Large intestine (tissue), 3 donors: Measurements from ENCODE around the gene HNRNPUL1. TPM values are rescaled to one million over a fixed set of nuclear protein-coding genes. Genes with fewer than 3 reads are reported as not detected.

Source experiments
- DNase-seq, 2 donors: peaks; one replicate each; pipeline versions ENCODE4 v3.0.0 to v3.0.0-alpha.2; 2013
- H3K27ac ChIP-seq: one replicate; pipeline ENCODE4 v1.5.1; 2013; ENCODE audit warnings: low read length
- H3K27me3 ChIP-seq: 2 replicates; pipeline ENCODE4 v1.6.1; 2013; ENCODE audit warnings: low read length; ENCODE audit not compliant: control insufficient read depth, insufficient read depth
- H3K36me3 ChIP-seq: 2 replicates; pipeline ENCODE4 v1.6.1; 2013; ENCODE audit warnings: low read length; ENCODE audit not compliant: control insufficient read depth, insufficient read depth
- H3K4me1 ChIP-seq: one replicate; pipeline ENCODE4 v1.6.1; 2013; ENCODE audit warnings: low read length; ENCODE audit not compliant: control insufficient read depth, insufficient read depth
- H3K4me3 ChIP-seq: one replicate; pipeline ENCODE4 v1.5.1; 2013; ENCODE audit warnings: low read length
- H3K9me3 ChIP-seq: one replicate; pipeline ENCODE4 v1.6.1; 2013; ENCODE audit warnings: mild to moderate bottlenecking, low read depth, low read length, moderate library complexity; ENCODE audit not compliant: control insufficient read depth
- WGBS: methylation state at CpG from one replicate; pipeline ENCODE4 v1.1.5; 2013; ENCODE audit warnings: low lambda C conversion rate; ENCODE audit not compliant: insufficient coverage; 5-methylcytosine and 5-hydroxymethylcytosine counted together
- polyA plus RNA-seq: library from polyadenylated mRNA; unstranded; fragments of 120-200 nt; gene quantifications from one replicate; pipeline ENCODE4 v1.2.1, GENCODE V29; 2013

The HNRNPUL1 gene
- polyA plus RNA-seq, 1 donor = 142 TPM

DNA sequence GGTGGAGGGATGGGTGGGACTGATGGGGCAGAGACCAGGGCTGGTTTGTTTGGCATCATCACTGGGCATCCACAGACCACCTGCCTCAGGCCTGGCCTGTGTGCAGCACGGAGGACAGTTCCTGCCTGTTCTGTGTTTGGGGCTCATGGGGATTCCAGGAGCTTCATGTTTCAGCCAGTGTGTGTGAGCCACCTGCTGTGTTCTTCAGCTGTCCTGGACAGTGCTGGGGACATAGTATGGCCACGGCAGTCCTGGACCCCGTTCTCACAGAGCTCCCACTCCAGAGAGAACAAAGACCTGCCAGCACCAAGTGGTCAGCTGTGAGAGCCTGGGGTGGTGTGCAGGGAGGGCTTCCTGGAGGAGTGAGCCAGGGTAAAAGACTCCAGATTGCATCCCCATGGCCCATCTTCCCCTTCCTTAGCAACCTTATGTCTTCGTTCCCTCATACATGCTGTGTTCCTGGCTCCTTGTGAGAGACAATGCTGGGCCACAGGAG, 43.8 kb downstream of the HNRNPUL1 start:
- Histone ChIP-seq H3K27me3 (no peaks in the 10 kb centered on the region), H3K27ac (peak overlapping the region; percentile 50), H3K36me3 (peaks cover 56% of the 10 kb centered on the region), H3K9me3 (no peaks in the 10 kb centered on the region), H3K4me1 (peaks cover 21% of the 10 kb centered on the region), H3K4me3 (no peak overlapping the region)
- DNase-seq = peak in 1 of 2 donors; percentile 48
- no CpG with 5 or more reads among the region's 4 CpGs for WGBS

- no CpG with 5 or more reads among the region's 8 CpGs for WGBS
- Histone ChIP-seq H3K4me3 (no peak overlapping the region), H3K27ac (peak overlapping the region; percentile 85), H3K4me1 (peaks cover 21% of the 10 kb centered on the region), H3K9me3 (no peaks in the 10 kb centered on the region), H3K27me3 (no peaks in the 10 kb centered on the region), H3K36me3 (peaks cover 57% of the 10 kb centered on the region)
- DNase-seq = peak; percentile 84 to 86
These were observed 44.4 kb downstream of the HNRNPUL1 start for GRCh38 chr19:41308450-41309179.

DNA sequence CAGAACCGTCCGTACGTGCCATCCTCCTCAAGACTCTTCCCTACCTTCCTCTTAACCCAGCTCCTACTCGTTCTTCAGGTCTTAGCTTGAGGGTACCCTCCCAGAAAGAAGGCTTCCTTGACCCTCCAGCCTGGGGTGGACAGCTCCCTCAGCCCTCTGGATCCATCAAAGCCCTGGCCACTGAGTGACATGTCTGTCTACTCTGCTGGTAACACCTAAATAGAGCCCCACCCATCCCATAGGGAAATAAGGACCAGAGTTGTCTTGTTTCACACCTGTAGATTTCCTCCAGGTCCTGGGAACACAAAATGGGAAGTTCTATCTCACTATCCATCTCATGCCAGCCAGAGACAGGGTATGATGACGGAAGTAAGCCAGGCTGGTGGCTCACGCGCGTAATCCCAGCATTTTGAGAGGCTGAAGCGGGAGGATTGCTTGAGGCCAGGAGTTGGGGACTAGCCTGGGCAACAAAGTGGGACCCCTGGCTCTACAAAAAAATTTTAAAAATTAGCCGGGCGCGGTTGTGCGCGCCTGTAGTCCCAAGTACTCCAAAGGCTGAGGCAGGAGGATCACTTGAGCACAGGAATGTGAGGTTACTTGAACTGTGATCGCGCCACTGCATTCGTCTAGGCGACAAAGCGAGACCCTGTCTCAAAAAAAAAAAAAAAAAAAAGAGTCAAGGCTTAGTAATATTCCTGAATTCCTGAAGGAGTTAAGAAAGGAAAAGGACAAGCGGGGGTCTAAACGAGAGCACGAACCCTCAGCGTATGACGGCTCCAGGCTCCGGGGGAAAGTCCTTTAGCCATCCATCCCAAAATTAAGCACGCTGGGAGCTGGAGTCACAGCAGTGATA, 45.2 kb downstream of the HNRNPUL1 start:
- peak in 1 of 2 donors; percentile 41 for DNase-seq
- Histone ChIP-seq H3K9me3 (no peaks in the 10 kb centered on the region), H3K27me3 (no peaks in the 10 kb centered on the region), H3K27ac (peak overlapping the region; percentile 85), H3K36me3 (peaks cover 53% of the 10 kb centered on the region), H3K4me3 (peak overlapping the region; percentile 61), H3K4me1 (peaks cover 21% of the 10 kb centered on the region)
- WGBS = no CpG with 5 or more reads among the region's 26 CpGs

DNA sequence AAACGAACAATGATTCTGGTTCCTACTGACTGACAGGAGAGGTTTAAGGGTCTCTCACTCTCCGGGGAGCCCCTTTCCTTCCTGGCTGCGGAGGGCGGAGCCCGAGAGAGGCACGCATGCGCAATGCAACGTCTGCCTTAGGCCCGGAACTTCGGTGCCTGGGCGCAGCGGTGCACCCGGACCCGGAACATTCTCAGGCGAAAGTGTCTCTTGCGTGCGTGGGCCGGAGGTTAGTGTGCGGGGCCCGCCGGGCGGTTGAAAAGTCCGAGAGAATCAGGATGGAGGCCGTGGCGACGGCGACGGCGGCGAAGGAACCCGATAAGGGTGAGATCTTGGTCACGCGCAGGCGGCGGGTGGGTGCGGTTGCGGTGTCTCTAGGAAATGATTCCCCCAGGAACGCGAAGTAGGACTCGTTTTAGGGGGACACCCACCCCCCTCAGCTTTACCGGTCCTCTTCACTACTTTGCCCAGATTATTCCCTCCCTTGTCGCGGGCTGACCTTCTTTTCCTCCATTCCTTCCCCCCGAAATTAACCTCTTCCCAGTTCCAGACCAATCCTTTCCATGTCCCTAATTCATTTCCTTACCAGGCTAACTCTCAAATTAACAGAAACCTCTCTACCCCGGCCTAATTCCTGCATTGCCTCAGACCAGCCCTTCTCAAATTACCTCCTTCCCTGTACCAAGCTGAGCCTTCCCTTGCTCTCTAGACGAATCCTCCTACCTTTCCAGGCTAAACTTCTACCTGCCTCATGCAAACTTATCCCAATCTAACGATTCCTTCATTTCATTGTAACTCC, 46.1 kb downstream of the HNRNPUL1 start, which contains the start of gene CCDC97:
Gene CCDC97, plus strand, starts transcription at position 140 of the 799 bp plus-strand sequence. Its CDS starts 139 bp downstream, at position 279.
- peaks cover 49% of the 10 kb centered on the region for H3K36me3 ChIP-seq
- H3K27me3 ChIP-seq = no peaks in the 10 kb centered on the region
- peaks cover 21% of the 10 kb centered on the region for H3K4me1 ChIP-seq
- peak within 1 kb of the TSS; percentile 61 for H3K4me3 ChIP-seq
- DNase-seq = peak; percentile 86 to 94
- H3K9me3 ChIP-seq = no peaks in the 10 kb centered on the region
- H3K27ac ChIP-seq = peak within 1 kb of the TSS; percentile 85
- 0% methylated on average over 5 of the region's 47 CpGs for WGBS

GRCh38 chr19:41311072-41311471, 46.9 kb downstream of the HNRNPUL1 start:
- Histone ChIP-seq H3K4me1 (peaks cover 21% of the 10 kb centered on the region), H3K36me3 (peaks cover 43% of the 10 kb centered on the region), H3K9me3 (no peaks in the 10 kb centered on the region), H3K4me3 (peak overlapping the region; percentile 61), H3K27me3 (no peaks in the 10 kb centered on the region), H3K27ac (peak overlapping the region; percentile 85)
- WGBS = no CpG with 5 or more reads among the region's 5 CpGs
- no peak for DNase-seq

- Histone ChIP-seq H3K36me3 (peaks cover 43% of the 10 kb centered on the region), H3K27me3 (no peaks in the 10 kb centered on the region), H3K27ac (no peak overlapping the region), H3K4me3 (no peak overlapping the region), H3K9me3 (no peaks in the 10 kb centered on the region), H3K4me1 (peaks cover 21% of the 10 kb centered on the region)
- WGBS = no CpG with 5 or more reads among the region's 8 CpGs
- no peak for DNase-seq
These were observed 47.4 kb downstream of the HNRNPUL1 start for GRCh38 chr19:41311613-41312012.

- Histone ChIP-seq H3K9me3 (no peaks in the 10 kb centered on the region), H3K27me3 (no peaks in the 10 kb centered on the region), H3K27ac (no peak overlapping the region), H3K36me3 (peaks cover 74% of the 10 kb centered on the region), H3K4me1 (peaks cover 4% of the 10 kb centered on the region), H3K4me3 (no peak overlapping the region)
- no peak for DNase-seq
- WGBS = no CpG with 5 or more reads among the region's 24 CpGs
These were observed 52.2 kb downstream of the HNRNPUL1 start for GRCh38 chr19:41316306-41316920.

- no peaks in the 10 kb centered on the region for H3K27me3 ChIP-seq
- H3K36me3 ChIP-seq = peaks cover 75% of the 10 kb centered on the region
- peak in 1 of 2 donors; percentile 2 for DNase-seq
- H3K27ac ChIP-seq = no peak overlapping the region
- H3K4me3 ChIP-seq = no peak overlapping the region
- H3K4me1 ChIP-seq = peaks cover 8% of the 10 kb centered on the region
- WGBS = no CpG with 5 or more reads among the region's 19 CpGs
- no peaks in the 10 kb centered on the region for H3K9me3 ChIP-seq
These were observed 54.7 kb downstream of the HNRNPUL1 start for GRCh38 chr19:41318696-41319499.

GRCh38 chr19:41319500-41320184, 55.5 kb downstream of the HNRNPUL1 start:
- Histone ChIP-seq H3K27me3 (no peaks in the 10 kb centered on the region), H3K27ac (no peak overlapping the region), H3K9me3 (no peaks in the 10 kb centered on the region), H3K4me1 (peaks cover 9% of the 10 kb centered on the region), H3K4me3 (no peak overlapping the region), H3K36me3 (peaks cover 71% of the 10 kb centered on the region)
- no CpG with 5 or more reads among the region's 20 CpGs for WGBS
- DNase-seq = no peak
